H1 (cell line): ENCODE measurements around the gene APOBEC3H. TPM values are rescaled to one million over a fixed set of nuclear protein-coding genes. Genes with fewer than 3 reads are reported as not detected.

Experiments used
- CTCF ChIA-PET: fragments of 300-600 bp; sonication (Branson Sonifier 250); formaldehyde crosslinking; loops from one replicate; lab custom pipeline; 2021; ENCODE audit not compliant: partially characterized antibody; lab: Charles Lee
- POLR2A ChIA-PET: fragments of 300-600 bp; sonication (Branson Sonifier 250); formaldehyde crosslinking; loops from one replicate; lab custom pipeline; 2021; ENCODE audit warnings: inconsistent platforms; ENCODE audit not compliant: partially characterized antibody; lab: Charles Lee
- DNase-seq, 2 experiments: peaks; one replicate each; pipeline versions ENCODE4 v3.0.0 to v3.0.0-alpha.2; 2010 to 2022; ENCODE audit warnings: low spot score in 2 of 2, low read depth in 1 of 2, mixed read lengths in 1 of 2
- FAIRE-seq: peaks from 2 replicates; lab custom pipeline; 2011; peaks lifted over from hg19 to GRCh38; lab: Jason Lieb, UNC
- H2AFZ ChIP-seq: 2 replicates; pipeline ENCODE4 v1.8.1; 2012; ENCODE audit warnings: low read length, inconsistent platforms
- H2AK5ac ChIP-seq: 2 replicates; pipeline ENCODE4 v1.6.1; 2013; ENCODE audit warnings: low read depth, low read length
- H2BK120ac ChIP-seq: replicated peaks from 2 replicates; pipeline ENCODE3; 2013; ENCODE audit warnings: low read depth, low read length, inconsistent platforms
- H2BK12ac ChIP-seq: 2 replicates; pipeline ENCODE4 v1.6.1; 2013; ENCODE audit warnings: low read depth, low read length
- H2BK15ac ChIP-seq: 2 replicates; pipeline ENCODE4 v1.6.1; 2013; ENCODE audit warnings: low read length
- H2BK20ac ChIP-seq: 2 replicates; pipeline ENCODE4 v1.6.1; 2013; ENCODE audit warnings: low read length
- H2BK5ac ChIP-seq: 2 replicates; pipeline ENCODE4 v1.6.1; 2013; ENCODE audit warnings: low read depth, low read length
- H3K14ac ChIP-seq: 2 replicates; pipeline ENCODE4 v1.6.1; 2013; ENCODE audit warnings: inconsistent platforms; ENCODE audit not compliant: insufficient read length
- H3K18ac ChIP-seq: 2 replicates; pipeline ENCODE4 v1.6.1; 2013; ENCODE audit warnings: low read length; ENCODE audit errors: extremely low read depth
- H3K23ac ChIP-seq: 2 replicates; pipeline ENCODE4 v1.6.1; 2013; ENCODE audit warnings: inconsistent platforms; ENCODE audit not compliant: insufficient read length
- H3K23me2 ChIP-seq: 2 replicates; pipeline ENCODE4 v1.6.1; 2013; ENCODE audit warnings: low read depth, low read length
- H3K27ac ChIP-seq: 2 replicates; pipeline ENCODE4 v1.6.1; 2011; ENCODE audit warnings: low read depth, low read length, inconsistent platforms
- H3K27me3 ChIP-seq, 4 experiments: replicated peaks in 1 of 4; 1 replicate in 1 of 4; 2 replicates in 3 of 4; pipeline versions ENCODE4 v1.6.1 to v1.8.1; 2011 to 2013; ENCODE audit warnings: low read length in 3 of 4, mild to moderate bottlenecking in 3 of 4, inconsistent platforms in 2 of 4, mixed read lengths in 2 of 4, moderate library complexity in 1 of 4; ENCODE audit not compliant: control insufficient read depth in 3 of 4, insufficient read depth in 3 of 4; ENCODE audit errors: extremely low read depth in 1 of 4
- H3K36me3 ChIP-seq, 4 experiments: 2 replicates each; pipeline versions ENCODE4 v1.6.1 to v1.8.1; 2011 to 2013; ENCODE audit warnings: mild to moderate bottlenecking in 4 of 4, low read length in 3 of 4, moderate library complexity in 2 of 4, control low read depth in 1 of 4, inconsistent platforms in 1 of 4; ENCODE audit not compliant: insufficient read depth in 4 of 4, control insufficient read depth in 2 of 4
- H3K4ac ChIP-seq: replicated peaks from 2 replicates; pipeline ENCODE3; 2013; ENCODE audit warnings: low read length, low read depth, mixed read lengths, inconsistent platforms; ENCODE audit not compliant: insufficient read length
- H3K4me1 ChIP-seq, 4 experiments: replicated peaks in 1 of 4; 1 replicate in 1 of 4; 2 replicates in 3 of 4; pipeline versions ENCODE4 v1.6.1 to v1.8.1; 2011 to 2013; ENCODE audit warnings: low read length in 3 of 4, inconsistent platforms in 2 of 4, mixed read lengths in 1 of 4; ENCODE audit not compliant: insufficient read depth in 4 of 4, control insufficient read depth in 3 of 4
- H3K4me2 ChIP-seq, 2 experiments: 2 replicates each; pipeline versions ENCODE4 v1.6.1 to v1.8.1; 2011 to 2013; ENCODE audit warnings: low read depth in 2 of 2, low read length in 2 of 2, control low read depth in 1 of 2, inconsistent platforms in 1 of 2, mild to moderate bottlenecking in 1 of 2; ENCODE audit not compliant: insufficient read depth in 1 of 2
- H3K4me3 ChIP-seq, 4 experiments: fragments of 200-600, 300-600 bp in 1 of 4; sonication (generic), shearing (Covaris generic), sonication (Bioruptor Twin) in 1 of 4; 2 replicates each; pipeline versions ENCODE4 v1.5.1 to v1.8.1; 2011 to 2016; ENCODE audit warnings: low read length in 4 of 4, low read depth in 3 of 4, control low read depth in 2 of 4, inconsistent platforms in 2 of 4, mild to moderate bottlenecking in 2 of 4, mixed read lengths in 1 of 4, moderate library complexity in 1 of 4; ENCODE audit not compliant: insufficient read depth in 2 of 4; ENCODE audit errors: extremely low read depth in 1 of 4
- H3K56ac ChIP-seq: replicated peaks from 2 replicates; pipeline ENCODE3; 2013; ENCODE audit warnings: low read depth, mild to moderate bottlenecking, mixed read lengths, low read length, inconsistent platforms; ENCODE audit not compliant: insufficient read length
- H3K79me1 ChIP-seq: 2 replicates; pipeline ENCODE4 v1.6.1; 2013; ENCODE audit warnings: low read depth, low read length, control low read depth
- H3K79me2 ChIP-seq, 2 experiments: 2 replicates each; pipeline versions ENCODE4 v1.6.1 to v1.8.1; 2012 to 2013; ENCODE audit warnings: low read length in 2 of 2, mild to moderate bottlenecking in 2 of 2, inconsistent platforms in 1 of 2; ENCODE audit not compliant: insufficient read depth in 2 of 2, control insufficient read depth in 1 of 2
- H3K9ac ChIP-seq, 4 experiments: replicated peaks in 1 of 4; 1 replicate in 1 of 4; 2 replicates in 3 of 4; pipeline versions ENCODE4 v1.6.1 to v1.8.1; 2011 to 2013; ENCODE audit warnings: low read depth in 3 of 4, low read length in 3 of 4, control low read depth in 2 of 4, mild to moderate bottlenecking in 2 of 4, moderate library complexity in 2 of 4, inconsistent platforms in 1 of 4; ENCODE audit errors: extremely low read depth in 1 of 4
- H3K9me3 ChIP-seq, 2 experiments: 2 replicates each; pipeline versions ENCODE4 v1.6.1 to v1.8.1; 2012 to 2013; ENCODE audit warnings: mild to moderate bottlenecking in 2 of 2, moderate library complexity in 2 of 2, control low read depth in 1 of 2, inconsistent platforms in 1 of 2, low read depth in 1 of 2, low read length in 1 of 2, mixed read lengths in 1 of 2; ENCODE audit not compliant: insufficient read depth in 2 of 2
- H4K20me1 ChIP-seq, 2 experiments: replicated peaks in 1 of 2; 2 replicates each; pipeline versions ENCODE3 to v1.8.1; 2011 to 2013; ENCODE audit warnings: inconsistent platforms in 2 of 2, low read length in 2 of 2, mild to moderate bottlenecking in 1 of 2; ENCODE audit not compliant: insufficient read depth in 2 of 2, control insufficient read depth in 1 of 2
- H4K5ac ChIP-seq: 2 replicates; pipeline ENCODE4 v1.6.1; 2013; ENCODE audit warnings: low read length, low read depth, mixed read lengths, inconsistent platforms; ENCODE audit not compliant: insufficient read length
- H4K8ac ChIP-seq: 2 replicates; pipeline ENCODE4 v1.8.0; 2013; ENCODE audit warnings: mild to moderate bottlenecking, moderate library complexity, low read length, inconsistent platforms; ENCODE audit not compliant: insufficient read depth; ENCODE audit errors: extremely low read depth
- H4K91ac ChIP-seq: replicated peaks from 2 replicates; pipeline ENCODE3; 2013; ENCODE audit warnings: low read length, mixed read lengths, inconsistent platforms; ENCODE audit not compliant: insufficient read length
- CBX8 ChIP-seq: fragments of 300-800, 300-1000 bp; sonication (generic); IDR thresholded peaks from 2 replicates; pipeline ENCODE4 v1.7.1; 2016; ENCODE audit warnings: low read depth, low read length, borderline replicate concordance
- SRF ChIP-seq: IDR thresholded peaks from 2 replicates; pipeline ENCODE4 v1.6.1; 2011; ENCODE audit warnings: mild to moderate bottlenecking, low read depth, low read length, moderate library complexity
- TAF1 ChIP-seq: IDR thresholded peaks from 2 replicates; pipeline ENCODE4 v1.6.1; 2011; ENCODE audit warnings: mild to moderate bottlenecking, low read depth, low read length
- TAF7 ChIP-seq: optimal IDR thresholded peaks from 2 replicates; pipeline ENCODE3; 2011; ENCODE audit warnings: low read depth, mild to moderate bottlenecking, inconsistent platforms, low read length, moderate library complexity, borderline replicate concordance
- WGBS, 2 experiments: shearing (Covaris generic) in 1 of 2; methylation state at CpG; one replicate each; pipeline versions ENCODE4 v1.1.6 to v1.1.7; 2013 to 2015; ENCODE audit warnings: low lambda C conversion rate in 2 of 2, mixed read lengths in 2 of 2, inconsistent platforms in 1 of 2, low coverage in 1 of 2, missing lambda C conversion rate in 1 of 2; ENCODE audit not compliant: insufficient replicate concordance in 2 of 2, insufficient coverage in 1 of 2, insufficient read length in 1 of 2; ENCODE audit errors: extremely low coverage in 1 of 2, missing lambda C conversion rate in 1 of 2; 5-methylcytosine and 5-hydroxymethylcytosine counted together
- polyA plus RNA-seq, 7 experiments: library from polyadenylated mRNA; depleted of rRNA in 3 of 7; stranded (reverse) in 5 of 7; unstranded in 2 of 7; fragments of >200 nt in 5 of 7; fragments of 200-250 nt in 2 of 7; gene quantifications; 1 replicate in 5 of 7; 2 replicates in 1 of 7; 4 replicates in 1 of 7; pipeline versions ENCODE4 v1.2.1 to v1.2.3, GENCODE V29; 2011 to 2013; ENCODE audit warnings: missing spikeins in 2 of 7, mixed read lengths in 2 of 7
- total RNA-seq: library from RNA; stranded (reverse); fragmentation: NEBNext Ultra II Directional; extraction: Animal tissue kit (Norgen Biotek cat#: 25700); gene quantifications from 2 replicates; pipeline ENCODE4 v1.2.1, GENCODE V29; 2021

The APOBEC3H gene
- total and polyA plus RNA-seq, 2 of the 8 experiments (the other 6 are each of a cell fraction or from before 2014, with no cell fraction given) = 0.47 to 0.56 TPM

- no peak for DNase-seq
- Histone ChIP-seq H3K4me3 (no peak overlapping the region), H3K9me3 (no peaks in the 10 kb centered on the region), H3K18ac (no peak overlapping the region), H3K9ac (no peak overlapping the region), H3K27me3 (no peaks in the 10 kb centered on the region; a peak in 1 of 7 replicates), H3K36me3 (no peaks in the 10 kb centered on the region), H2BK12ac (no peak overlapping the region), H3K79me1 (no peaks in the 10 kb centered on the region), H4K5ac (no peak overlapping the region), H2BK120ac (no peak overlapping the region), H3K4ac (no peak overlapping the region), H3K23ac (no peak overlapping the region), H2AK5ac (no peak overlapping the region), H3K4me2 (no peak overlapping the region), H2BK5ac (no peak overlapping the region), H4K91ac (no peak overlapping the region), H4K20me1 (no peaks in the 10 kb centered on the region), H3K4me1 (peaks cover 8 to 16% (median 13%) of the 10 kb centered on the region in 4 experiments; a peak in 6 of 7 replicates), H3K23me2 (peaks cover 7% of the 10 kb centered on the region; the same call in 1 of the 2 replicates), H3K79me2 (no peaks in the 10 kb centered on the region), H3K56ac (no peak overlapping the region), H3K27ac (no peak overlapping the region), H3K14ac (no peak overlapping the region), H4K8ac (no peak overlapping the region), H2AFZ (no peak overlapping the region), H2BK15ac (no peak overlapping the region), H2BK20ac (no peak overlapping the region)
- ChIA-PET CTCF (interaction anchor here (0.8 to 2.8 kb wide), 3 partner anchors 9 to 170 kb away, joined by 4 to 9 read pairs (median 4); no protein-coding TSS in a partner anchor), POLR2A (no interaction called here)
- TF ChIP-seq TAF7 = no peak
- no peak for TF ChIP-seq SRF
- TF ChIP-seq TAF1 = no peak
- no peak for TF ChIP-seq CBX8
- 93% methylated on average over 7 of the region's 7 CpGs; no CpG with 5 or more reads in 1 of the 2 experiments for WGBS, 2 experiments
- FAIRE-seq = no peak
Measured at GRCh38 chr22:39139933-39140332, 42.9 kb downstream of the APOBEC3H start.
